H1 (cell line): Measurements from ENCODE around the gene ARHGAP27. TPM values are rescaled to one million over a fixed set of nuclear protein-coding genes. Genes with fewer than 3 reads are reported as not detected.
A peak's percentile ranks its signal among the peaks of the same experiment; 100 is the strongest.

Experiments used
- CTCF ChIA-PET: fragments of 300-600 bp; sonication (Branson Sonifier 250); formaldehyde crosslinking; loops from one replicate; lab custom pipeline; 2021; ENCODE audit not compliant: partially characterized antibody; lab: Charles Lee
- POLR2A ChIA-PET: fragments of 300-600 bp; sonication (Branson Sonifier 250); formaldehyde crosslinking; loops from one replicate; lab custom pipeline; 2021; ENCODE audit warnings: inconsistent platforms; ENCODE audit not compliant: partially characterized antibody; lab: Charles Lee
- DNase-seq, 2 experiments: peaks; one replicate each; pipeline versions ENCODE4 v3.0.0 to v3.0.0-alpha.2; 2010 to 2022; ENCODE audit warnings: low spot score in 2 of 2, low read depth in 1 of 2, mixed read lengths in 1 of 2
- FAIRE-seq: peaks from 2 replicates; lab custom pipeline; 2011; peaks lifted over from hg19 to GRCh38; lab: Jason Lieb, UNC
- H2AFZ ChIP-seq: 2 replicates; pipeline ENCODE4 v1.8.1; 2012; ENCODE audit warnings: low read length, inconsistent platforms
- H2AK5ac ChIP-seq: 2 replicates; pipeline ENCODE4 v1.6.1; 2013; ENCODE audit warnings: low read depth, low read length
- H2BK120ac ChIP-seq: replicated peaks from 2 replicates; pipeline ENCODE3; 2013; ENCODE audit warnings: low read depth, low read length, inconsistent platforms
- H2BK12ac ChIP-seq: 2 replicates; pipeline ENCODE4 v1.6.1; 2013; ENCODE audit warnings: low read depth, low read length
- H2BK15ac ChIP-seq: 2 replicates; pipeline ENCODE4 v1.6.1; 2013; ENCODE audit warnings: low read length
- H2BK20ac ChIP-seq: 2 replicates; pipeline ENCODE4 v1.6.1; 2013; ENCODE audit warnings: low read length
- H2BK5ac ChIP-seq: 2 replicates; pipeline ENCODE4 v1.6.1; 2013; ENCODE audit warnings: low read depth, low read length
- H3K14ac ChIP-seq: 2 replicates; pipeline ENCODE4 v1.6.1; 2013; ENCODE audit warnings: inconsistent platforms; ENCODE audit not compliant: insufficient read length
- H3K18ac ChIP-seq: 2 replicates; pipeline ENCODE4 v1.6.1; 2013; ENCODE audit warnings: low read length; ENCODE audit errors: extremely low read depth
- H3K23ac ChIP-seq: 2 replicates; pipeline ENCODE4 v1.6.1; 2013; ENCODE audit warnings: inconsistent platforms; ENCODE audit not compliant: insufficient read length
- H3K23me2 ChIP-seq: 2 replicates; pipeline ENCODE4 v1.6.1; 2013; ENCODE audit warnings: low read depth, low read length
- H3K27ac ChIP-seq: 2 replicates; pipeline ENCODE4 v1.6.1; 2011; ENCODE audit warnings: low read depth, low read length, inconsistent platforms
- H3K27me3 ChIP-seq, 4 experiments: replicated peaks in 1 of 4; 1 replicate in 1 of 4; 2 replicates in 3 of 4; pipeline versions ENCODE4 v1.6.1 to v1.8.1; 2011 to 2013; ENCODE audit warnings: low read length in 3 of 4, mild to moderate bottlenecking in 3 of 4, inconsistent platforms in 2 of 4, mixed read lengths in 2 of 4, moderate library complexity in 1 of 4; ENCODE audit not compliant: control insufficient read depth in 3 of 4, insufficient read depth in 3 of 4; ENCODE audit errors: extremely low read depth in 1 of 4
- H3K36me3 ChIP-seq, 4 experiments: 2 replicates each; pipeline versions ENCODE4 v1.6.1 to v1.8.1; 2011 to 2013; ENCODE audit warnings: mild to moderate bottlenecking in 4 of 4, low read length in 3 of 4, moderate library complexity in 2 of 4, control low read depth in 1 of 4, inconsistent platforms in 1 of 4; ENCODE audit not compliant: insufficient read depth in 4 of 4, control insufficient read depth in 2 of 4
- H3K4ac ChIP-seq: replicated peaks from 2 replicates; pipeline ENCODE3; 2013; ENCODE audit warnings: low read length, low read depth, mixed read lengths, inconsistent platforms; ENCODE audit not compliant: insufficient read length
- H3K4me1 ChIP-seq, 4 experiments: replicated peaks in 1 of 4; 1 replicate in 1 of 4; 2 replicates in 3 of 4; pipeline versions ENCODE4 v1.6.1 to v1.8.1; 2011 to 2013; ENCODE audit warnings: low read length in 3 of 4, inconsistent platforms in 2 of 4, mixed read lengths in 1 of 4; ENCODE audit not compliant: insufficient read depth in 4 of 4, control insufficient read depth in 3 of 4
- H3K4me2 ChIP-seq, 2 experiments: 2 replicates each; pipeline versions ENCODE4 v1.6.1 to v1.8.1; 2011 to 2013; ENCODE audit warnings: low read depth in 2 of 2, low read length in 2 of 2, control low read depth in 1 of 2, inconsistent platforms in 1 of 2, mild to moderate bottlenecking in 1 of 2; ENCODE audit not compliant: insufficient read depth in 1 of 2
- H3K4me3 ChIP-seq, 4 experiments: fragments of 200-600, 300-600 bp in 1 of 4; sonication (generic), shearing (Covaris generic), sonication (Bioruptor Twin) in 1 of 4; 2 replicates each; pipeline versions ENCODE4 v1.5.1 to v1.8.1; 2011 to 2016; ENCODE audit warnings: low read length in 4 of 4, low read depth in 3 of 4, control low read depth in 2 of 4, inconsistent platforms in 2 of 4, mild to moderate bottlenecking in 2 of 4, mixed read lengths in 1 of 4, moderate library complexity in 1 of 4; ENCODE audit not compliant: insufficient read depth in 2 of 4; ENCODE audit errors: extremely low read depth in 1 of 4
- H3K56ac ChIP-seq: replicated peaks from 2 replicates; pipeline ENCODE3; 2013; ENCODE audit warnings: low read depth, mild to moderate bottlenecking, mixed read lengths, low read length, inconsistent platforms; ENCODE audit not compliant: insufficient read length
- H3K79me1 ChIP-seq: 2 replicates; pipeline ENCODE4 v1.6.1; 2013; ENCODE audit warnings: low read depth, low read length, control low read depth
- H3K79me2 ChIP-seq, 2 experiments: 2 replicates each; pipeline versions ENCODE4 v1.6.1 to v1.8.1; 2012 to 2013; ENCODE audit warnings: low read length in 2 of 2, mild to moderate bottlenecking in 2 of 2, inconsistent platforms in 1 of 2; ENCODE audit not compliant: insufficient read depth in 2 of 2, control insufficient read depth in 1 of 2
- H3K9ac ChIP-seq, 4 experiments: replicated peaks in 1 of 4; 1 replicate in 1 of 4; 2 replicates in 3 of 4; pipeline versions ENCODE4 v1.6.1 to v1.8.1; 2011 to 2013; ENCODE audit warnings: low read depth in 3 of 4, low read length in 3 of 4, control low read depth in 2 of 4, mild to moderate bottlenecking in 2 of 4, moderate library complexity in 2 of 4, inconsistent platforms in 1 of 4; ENCODE audit errors: extremely low read depth in 1 of 4
- H3K9me3 ChIP-seq, 2 experiments: 2 replicates each; pipeline versions ENCODE4 v1.6.1 to v1.8.1; 2012 to 2013; ENCODE audit warnings: mild to moderate bottlenecking in 2 of 2, moderate library complexity in 2 of 2, control low read depth in 1 of 2, inconsistent platforms in 1 of 2, low read depth in 1 of 2, low read length in 1 of 2, mixed read lengths in 1 of 2; ENCODE audit not compliant: insufficient read depth in 2 of 2
- H4K20me1 ChIP-seq, 2 experiments: replicated peaks in 1 of 2; 2 replicates each; pipeline versions ENCODE3 to v1.8.1; 2011 to 2013; ENCODE audit warnings: inconsistent platforms in 2 of 2, low read length in 2 of 2, mild to moderate bottlenecking in 1 of 2; ENCODE audit not compliant: insufficient read depth in 2 of 2, control insufficient read depth in 1 of 2
- H4K5ac ChIP-seq: 2 replicates; pipeline ENCODE4 v1.6.1; 2013; ENCODE audit warnings: low read length, low read depth, mixed read lengths, inconsistent platforms; ENCODE audit not compliant: insufficient read length
- H4K8ac ChIP-seq: 2 replicates; pipeline ENCODE4 v1.8.0; 2013; ENCODE audit warnings: mild to moderate bottlenecking, moderate library complexity, low read length, inconsistent platforms; ENCODE audit not compliant: insufficient read depth; ENCODE audit errors: extremely low read depth
- H4K91ac ChIP-seq: replicated peaks from 2 replicates; pipeline ENCODE3; 2013; ENCODE audit warnings: low read length, mixed read lengths, inconsistent platforms; ENCODE audit not compliant: insufficient read length
- ATF3 ChIP-seq: IDR thresholded peaks from 2 replicates; pipeline ENCODE4 v1.6.1; 2011; ENCODE audit warnings: low read depth, mild to moderate bottlenecking, low read length; ENCODE audit not compliant: insufficient read depth
- CREB1 ChIP-seq: IDR thresholded peaks from 2 replicates; pipeline ENCODE4 v1.6.1; 2012; ENCODE audit warnings: inconsistent platforms
- RBBP5 ChIP-seq: IDR thresholded peaks from 2 replicates; pipeline ENCODE4 v1.7.1; 2012; ENCODE audit warnings: low read depth, mild to moderate bottlenecking, inconsistent platforms, low read length, moderate library complexity, borderline replicate concordance
- WGBS, 2 experiments: shearing (Covaris generic) in 1 of 2; methylation state at CpG; one replicate each; pipeline versions ENCODE4 v1.1.6 to v1.1.7; 2013 to 2015; ENCODE audit warnings: low lambda C conversion rate in 2 of 2, mixed read lengths in 2 of 2, inconsistent platforms in 1 of 2, low coverage in 1 of 2, missing lambda C conversion rate in 1 of 2; ENCODE audit not compliant: insufficient replicate concordance in 2 of 2, insufficient coverage in 1 of 2, insufficient read length in 1 of 2; ENCODE audit errors: extremely low coverage in 1 of 2, missing lambda C conversion rate in 1 of 2; 5-methylcytosine and 5-hydroxymethylcytosine counted together
- polyA plus RNA-seq, 7 experiments: library from polyadenylated mRNA; depleted of rRNA in 3 of 7; stranded (reverse) in 5 of 7; unstranded in 2 of 7; fragments of >200 nt in 5 of 7; fragments of 200-250 nt in 2 of 7; gene quantifications; 1 replicate in 5 of 7; 2 replicates in 1 of 7; 4 replicates in 1 of 7; pipeline versions ENCODE4 v1.2.1 to v1.2.3, GENCODE V29; 2011 to 2013; ENCODE audit warnings: missing spikeins in 2 of 7, mixed read lengths in 2 of 7
- total RNA-seq: library from RNA; stranded (reverse); fragmentation: NEBNext Ultra II Directional; extraction: Animal tissue kit (Norgen Biotek cat#: 25700); gene quantifications from 2 replicates; pipeline ENCODE4 v1.2.1, GENCODE V29; 2021

Gene ARHGAP27
- total and polyA plus RNA-seq, 2 of the 8 experiments (the other 6 are each of a cell fraction or from before 2014, with no cell fraction given): 11.6 to 13.1 TPM

GRCh38 chr17:45376171-45377005 lies 56.3 kb downstream of the ARHGAP27 start:
- Histone ChIP-seq H3K27ac (0 out of 2 replicates have a peak overlapping the region, but pooled peaks have one; percentile 26), H3K27me3 (no peaks in the 10 kb centered on the region), H4K20me1 (no peaks in the 10 kb centered on the region), H4K8ac (no peak overlapping the region), H3K9me3 (no peaks in the 10 kb centered on the region), H3K23ac (no peak overlapping the region), H3K14ac (no peak overlapping the region), H2BK5ac (peak overlapping the region; percentile 63), H2BK20ac (peak overlapping the region; percentile 90; the same call in 1 of the 2 replicates), H2BK120ac (no peak overlapping the region), H2BK15ac (peak overlapping the region; percentile 97; the same call in 1 of the 2 replicates), H3K4me3 (no peak overlapping the region), H3K79me1 (no peaks in the 10 kb centered on the region), H3K36me3 (no peaks in the 10 kb centered on the region), H3K9ac (no peak overlapping the region), H4K91ac (no peak overlapping the region), H2AFZ (peak overlapping the region; percentile 81), H3K4me1 (peaks cover 5 to 24% (median 16%) of the 10 kb centered on the region in 4 experiments), H3K4ac (peak overlapping the region; percentile 55), H3K56ac (no peak overlapping the region), H4K5ac (no peak overlapping the region), H3K79me2 (no peaks in the 10 kb centered on the region), H3K18ac (no peak overlapping the region; the same call in 1 of the 2 replicates), H3K4me2 (no peak overlapping the region), H3K23me2 (no peaks in the 10 kb centered on the region), H2BK12ac (peak overlapping the region; percentile 80), H2AK5ac (0 out of 2 replicates have a peak overlapping the region, but pooled peaks have one; percentile 3)
- ChIA-PET POLR2A (interaction anchor here (1.4 to 4.5 kb wide), 2 partner anchors 9 to 12 kb away, joined by 3 to 15 read pairs; no protein-coding TSS in a partner anchor), CTCF (interaction anchor here (0.6 to 6.0 kb wide), 13 partner anchors 8 to 241 kb away, joined by 3 to 50 read pairs (median 6); partner anchors contain the start of genes ACBD4 and MAP3K14)
- TF ChIP-seq CREB1 (0 out of 2 replicates have a peak, but pooled peaks have one; percentile 9), ATF3 (no peak), RBBP5 (peak; percentile 17; the same call in 1 of the 2 replicates)
- no peak for FAIRE-seq
- 66% methylated on average over 9 of the region's 9 CpGs; no CpG with 5 or more reads in 1 of the 2 experiments for WGBS, 2 experiments
- no peak for DNase-seq
